IPS-NIHi7 (cell line): ENCODE data around the gene TAF7L.

Experiments
- DNase-seq: peaks from one replicate; pipeline ENCODE4 v3.0.0; 2012; ENCODE audit warnings: mixed read lengths; ENCODE audit errors: extremely low spot score

TAF7L gene

GRCh38 chrX:101223226-101223625 lies 67.9 kb downstream of the TAF7L start:
- no peak for DNase-seq

GRCh38 chrX:101220662-101221260 lies 70.4 kb downstream of the TAF7L start:
- no peak for DNase-seq

DNA sequence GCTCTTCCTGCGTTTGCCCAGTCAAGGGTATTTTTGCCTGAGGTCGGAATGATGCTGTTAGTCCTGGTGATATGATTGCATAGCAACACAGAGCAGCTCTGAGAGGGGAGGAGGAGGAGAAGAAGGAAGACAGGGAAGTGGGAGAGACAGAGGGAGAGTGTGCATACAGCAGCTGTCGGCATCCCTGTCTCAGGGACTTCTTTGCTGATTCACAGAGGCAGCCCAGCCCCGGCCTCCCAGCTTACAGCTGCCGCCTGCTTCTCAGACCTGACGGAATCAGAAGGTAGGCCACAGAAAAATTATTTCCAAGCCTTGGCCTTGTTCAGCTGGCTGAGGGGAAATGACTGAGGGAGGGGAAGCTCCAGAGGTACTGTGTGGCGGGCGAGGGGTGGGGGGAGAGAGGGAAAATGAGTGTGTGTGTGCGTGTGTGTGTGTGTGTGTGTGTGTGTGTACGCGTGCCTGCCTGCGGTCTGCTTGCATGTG lies 71.2 kb downstream of the TAF7L start:
- DNase-seq, result no peak

- DNase-seq, result no peak
These were observed 71.8 kb downstream of the TAF7L start, which contains the start of gene DRP2 for GRCh38 chrX:101219116-101219863. TSS of gene DRP2 (plus strand) at chrX:101219786. CDS start at chrX:101231648, 11,862 bp downstream.
